OCI-LY7 (cell line): ENCODE results near the gene NIBAN1. TPM values are rescaled to one million over a fixed set of nuclear protein-coding genes. Genes with fewer than 3 reads are reported as not detected.

Experiments
- BruUV-seq: library from RNA; stranded (reverse); fragments of 400-500 nt; replicated peaks from 2 replicates; lab custom pipeline; 2021; lab: Mats Ljungman, UMichigan
- CTCF ChIA-PET: fragments of 300-600 bp; sonication (Branson Sonifier 250); formaldehyde crosslinking; loops from one replicate; lab custom pipeline; 2022; ENCODE audit warnings: antibody characterized with exemption; ENCODE audit not compliant: unreplicated experiment; lab: Charles Lee
- POLR2A ChIA-PET: fragments of 300-600 bp; sonication (Branson Sonifier 250); formaldehyde crosslinking; loops from one replicate; lab custom pipeline; 2022; ENCODE audit warnings: antibody characterized with exemption; lab: Charles Lee
- DNase-seq: peaks from one replicate; pipeline ENCODE4 v3.0.0-alpha.2; 2015; ENCODE audit warnings: low spot score
- H2AFZ ChIP-seq: fragments of 200-600 bp; sonication (generic), shearing (Covaris generic); 2 replicates; pipeline ENCODE4 v1.6.1; 2014; ENCODE audit warnings: mild to moderate bottlenecking, antibody characterized with exemption, low read length, moderate library complexity
- H3K27ac ChIP-seq: fragments of 200-600 bp; sonication (generic); 2 replicates; pipeline ENCODE4 v1.5.1; 2014; ENCODE audit warnings: mixed run types, low read depth, mild to moderate bottlenecking, moderate library complexity, low read length, inconsistent platforms; ENCODE audit not compliant: poor library complexity, severe bottlenecking
- H3K36me3 ChIP-seq: fragments of 200-600 bp; sonication (generic); 2 replicates; pipeline ENCODE4 v1.6.1; 2014; ENCODE audit warnings: mild to moderate bottlenecking, antibody characterized with exemption, low read length, moderate library complexity, mixed read lengths; ENCODE audit not compliant: insufficient read depth
- H3K4me1 ChIP-seq: fragments of 200-600 bp; sonication (generic); 2 replicates; pipeline ENCODE4 v1.5.1; 2014; ENCODE audit warnings: mild to moderate bottlenecking, low read length; ENCODE audit not compliant: insufficient read depth, poor library complexity, severe bottlenecking
- H3K4me2 ChIP-seq: fragments of 200-600 bp; sonication (generic); 2 replicates; pipeline ENCODE4 v1.6.1; 2014; ENCODE audit warnings: mild to moderate bottlenecking, low read length
- H3K4me3 ChIP-seq: fragments of 200-600 bp; sonication (generic); 2 replicates; pipeline ENCODE4 v1.5.1; 2014; ENCODE audit warnings: mild to moderate bottlenecking, low read depth, low read length; ENCODE audit not compliant: poor library complexity, severe bottlenecking
- H3K79me2 ChIP-seq: fragments of 200-600 bp; sonication (generic); 2 replicates; pipeline ENCODE4 v1.6.1; 2016; ENCODE audit warnings: low read depth, mild to moderate bottlenecking, low read length, moderate library complexity, mixed read lengths; ENCODE audit not compliant: insufficient read depth
- H3K9me2 ChIP-seq: fragments of 200-600 bp; sonication (generic); 2 replicates; pipeline ENCODE4 v1.6.1; 2016; ENCODE audit warnings: mild to moderate bottlenecking, low read length, mixed read lengths; ENCODE audit not compliant: insufficient read depth
- H3K9me3 ChIP-seq: fragments of 200-600 bp; sonication (generic); 2 replicates; pipeline ENCODE4 v1.6.1; 2014; ENCODE audit warnings: mild to moderate bottlenecking, mixed run types, low read length, mixed read lengths
- H4K20me1 ChIP-seq: fragments of 200-600 bp; sonication (generic); 2 replicates; pipeline ENCODE4 v1.6.1; 2014; ENCODE audit warnings: mild to moderate bottlenecking, antibody characterized with exemption, low read length, moderate library complexity, mixed read lengths; ENCODE audit not compliant: insufficient read depth
- CTCF ChIP-seq: fragments of 200-600 bp; sonication (generic); conservative IDR thresholded peaks from 2 replicates; pipeline ENCODE4 v1.5.1; 2014; ENCODE audit warnings: mild to moderate bottlenecking, antibody characterized with exemption, low read length, moderate library complexity, mixed read lengths
- EZH2phosphoT487 ChIP-seq: fragments of 200-600 bp; sonication (generic); IDR thresholded peaks from 2 replicates; pipeline ENCODE4 v1.6.1; 2018; ENCODE audit warnings: low read depth, borderline replicate concordance, mild to moderate bottlenecking, mixed run types, antibody characterized with exemption, low read length, moderate library complexity, mixed read lengths
- intact Hi-C: fragments of 100-400 bp; cut with micrococcal nuclease; formaldehyde crosslinking; loops from one replicate; pipeline ENCODE4 v1.10.0; 2022; ENCODE audit not compliant: unreplicated experiment
- total RNA-seq, 2 experiments: library from RNA; depleted of rRNA in 1 of 2; stranded (reverse); fragments of >200 nt in 1 of 2; shearing (Covaris generic) in 1 of 2; gene quantifications; 2 replicates each; pipeline ENCODE4 v1.2.3, GENCODE V29; 2014 to 2022

The NIBAN1 gene
- total RNA-seq, 2 experiments from 2014 or later = not detected

- no peak for DNase-seq
- Histone ChIP-seq H3K36me3 (no peaks in the 10 kb centered on the region), H3K9me3 (no peaks in the 10 kb centered on the region), H4K20me1 (no peaks in the 10 kb centered on the region), H3K4me1 (no peaks in the 10 kb centered on the region), H3K79me2 (no peaks in the 10 kb centered on the region), H3K4me2 (no peak overlapping the region), H3K4me3 (no peak overlapping the region), H3K27ac (no peak overlapping the region), H2AFZ (no peak overlapping the region), H3K9me2 (no peaks in the 10 kb centered on the region)
- no TSS peak for BruUV-seq
- ChIA-PET CTCF (no interaction called here), POLR2A (interaction anchor here (1.1 kb wide), 1 partner anchor 11 kb away, joined by 3 read pairs; no protein-coding TSS in a partner anchor)
- no peak for TF ChIP-seq CTCF
- intact Hi-C loops = no loop called here
Observed at GRCh38 chr1:184988506-184988905, 14.2 kb upstream of the NIBAN1 start.

DNA sequence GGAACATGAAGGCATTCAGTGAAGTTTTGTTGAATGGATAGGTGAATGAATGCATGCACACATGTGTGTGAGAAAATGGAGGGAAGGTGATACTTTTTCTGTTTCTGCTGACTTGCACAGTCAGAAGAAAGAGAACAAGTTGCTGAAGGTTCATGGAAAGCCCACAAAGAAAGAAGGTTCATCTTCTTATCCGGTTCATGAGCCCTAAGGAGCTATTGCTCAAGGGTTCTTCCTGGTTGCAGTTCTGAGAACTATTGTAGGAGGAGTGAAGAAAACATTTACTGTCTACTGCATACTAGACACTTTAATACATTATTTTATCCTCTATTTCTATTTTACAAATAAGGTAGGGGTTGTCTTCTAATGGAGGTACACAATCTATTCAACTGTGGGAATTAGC is 13.4 kb upstream of the NIBAN1 start:
- H3K4me2 ChIP-seq = no peak overlapping the region
- no peaks in the 10 kb centered on the region for H3K4me1 ChIP-seq
- BruUV-seq = no TSS peak
- intact Hi-C loops = no loop called here
- H3K27ac ChIP-seq = no peak overlapping the region
- no peaks in the 10 kb centered on the region for H3K79me2 ChIP-seq
- no peak for DNase-seq
- H4K20me1 ChIP-seq = no peaks in the 10 kb centered on the region
- TF ChIP-seq EZH2phosphoT487 (no peak), CTCF (no peak)
- no peaks in the 10 kb centered on the region for H3K9me3 ChIP-seq
- no peaks in the 10 kb centered on the region for H3K9me2 ChIP-seq
- POLR2A ChIA-PET = interaction anchor here (0.6 to 1.1 kb wide), 2 partner anchors 12 to 1493 kb away, joined by 3 read pairs; no protein-coding TSS in a partner anchor
- no peak overlapping the region for H3K4me3 ChIP-seq
- CTCF ChIA-PET = no interaction called here
- H2AFZ ChIP-seq = no peak overlapping the region
- no peaks in the 10 kb centered on the region for H3K36me3 ChIP-seq

GRCh38 chr1:184986250-184986649 is 11.9 kb upstream of the NIBAN1 start:
- DNase-seq = no peak

More at GRCh38 chr1:184986250-184986649, 11.9 kb upstream of the NIBAN1 start:
- Histone ChIP-seq H2AFZ (no peak overlapping the region), H3K4me1 (no peaks in the 10 kb centered on the region), H3K9me2 (no peaks in the 10 kb centered on the region), H3K27ac (no peak overlapping the region), H3K4me3 (no peak overlapping the region), H4K20me1 (no peaks in the 10 kb centered on the region), H3K36me3 (no peaks in the 10 kb centered on the region), H3K4me2 (no peak overlapping the region), H3K79me2 (no peaks in the 10 kb centered on the region), H3K9me3 (no peaks in the 10 kb centered on the region)
- BruUV-seq = no TSS peak
- intact Hi-C loops = no loop called here
- CTCF ChIA-PET = no interaction called here
- TF ChIP-seq EZH2phosphoT487 (no peak), CTCF (no peak)
- POLR2A ChIA-PET = interaction anchor here (0.9 to 1.5 kb wide), 4 partner anchors 12 to 250 kb away, joined by 3 to 6 read pairs (median 3); partner anchors contain the start of gene NIBAN1
